HG03442 (cell line): Measurements from ENCODE around the gene HOXD3.

Experiments
- ATAC-seq: cut with Tn5 transposase; IDR thresholded peaks from one replicate; pipeline ENCODE4 v1.9.1; 2021; ENCODE audit warnings: mild to moderate bottlenecking, moderate library complexity; ENCODE audit not compliant: unreplicated experiment

The HOXD3 gene

DNA sequence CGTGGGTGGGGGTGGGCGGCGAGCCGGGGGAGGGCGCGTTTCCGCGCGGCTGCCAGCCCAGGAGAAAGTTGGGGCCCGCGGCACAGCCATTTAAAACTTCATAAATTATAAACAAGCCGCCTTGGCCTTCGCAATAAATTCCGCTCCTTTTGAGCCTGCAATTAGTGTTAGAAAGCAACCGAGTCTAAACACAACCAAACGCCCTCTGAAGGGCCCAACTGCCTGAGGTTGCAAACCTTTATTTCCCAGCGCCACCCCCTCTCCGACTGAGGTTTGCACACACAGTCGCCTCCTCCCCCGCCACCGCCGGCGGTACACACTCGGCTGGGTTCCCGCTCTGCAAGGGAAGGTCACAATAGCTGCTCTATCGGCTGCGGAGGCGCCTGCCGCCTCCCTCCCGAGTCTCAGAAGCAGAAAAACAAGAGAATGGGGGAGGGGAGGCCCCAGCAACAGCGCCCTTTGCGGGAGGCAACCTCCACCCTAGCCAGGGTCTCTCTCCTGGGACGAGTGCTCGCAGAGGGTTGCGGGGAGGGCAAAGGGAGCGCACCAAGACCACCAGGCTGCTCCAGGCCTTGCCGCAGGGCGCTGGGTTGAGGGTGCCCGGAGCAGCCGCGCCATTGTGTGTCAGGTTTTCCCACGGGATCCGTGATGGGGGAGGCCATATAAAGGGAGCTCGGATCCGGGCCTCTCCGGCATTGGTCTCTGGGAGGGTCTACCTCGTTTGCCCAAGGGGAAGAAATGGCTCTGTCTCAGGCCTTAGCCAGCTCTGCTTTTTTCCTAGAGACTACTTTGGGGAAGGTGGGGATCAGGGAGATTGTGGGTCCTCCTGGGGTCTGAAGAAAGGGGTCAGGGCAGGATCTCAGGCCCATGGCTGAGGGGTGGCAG, 18.0 kb downstream of the HOXD3 start:
- ATAC-seq = no peak

DNA sequence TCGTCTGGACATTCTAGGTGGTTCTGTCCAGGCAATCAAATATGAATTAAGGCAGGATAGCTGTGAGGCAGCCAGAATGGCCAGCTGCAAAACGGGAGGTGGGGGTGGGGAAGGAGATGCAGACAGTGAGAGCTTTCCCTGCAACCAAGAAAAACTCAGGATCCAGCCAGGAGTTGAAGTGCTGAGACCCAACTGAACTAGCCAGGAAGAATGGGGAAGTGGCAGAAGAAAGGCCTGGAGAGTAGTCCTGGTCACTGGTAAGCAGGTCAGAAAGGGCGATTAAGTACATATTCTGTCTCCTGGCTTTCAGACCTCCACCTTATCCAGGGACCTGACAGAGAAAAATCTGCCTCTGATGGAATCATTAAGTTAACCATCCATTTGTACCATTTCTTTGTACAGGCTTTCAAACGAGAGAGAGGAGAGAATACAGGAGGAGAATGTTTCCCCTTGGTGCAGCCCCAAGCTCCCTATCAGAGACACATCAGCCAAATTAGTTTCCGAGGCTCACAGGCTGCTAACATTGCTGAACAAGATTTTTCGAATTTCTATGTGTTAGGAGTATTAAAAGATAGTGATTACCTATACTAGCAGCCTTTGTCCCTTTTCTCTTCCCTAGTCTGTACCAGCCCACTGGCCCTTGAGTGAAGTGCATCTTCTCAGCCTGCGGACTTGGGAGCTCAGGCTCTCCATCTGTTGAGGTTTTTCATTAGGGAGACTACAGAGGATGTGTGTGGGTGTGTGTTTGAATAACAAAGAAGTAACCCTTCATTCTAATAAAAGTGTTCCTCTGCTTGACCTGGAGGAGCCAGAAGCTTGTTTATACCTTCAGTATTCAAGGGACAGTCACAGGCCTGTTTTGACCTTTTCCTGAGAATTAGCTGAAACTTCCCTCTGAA, 18.9 kb downstream of the HOXD3 start:
- ATAC-seq = no peak

- no peak for ATAC-seq
These were observed 20.5 kb downstream of the HOXD3 start for GRCh38 chr2:176177580-176178037.

GRCh38 chr2:176178038-176178756, 21.1 kb downstream of the HOXD3 start:
- no peak for ATAC-seq

DNA sequence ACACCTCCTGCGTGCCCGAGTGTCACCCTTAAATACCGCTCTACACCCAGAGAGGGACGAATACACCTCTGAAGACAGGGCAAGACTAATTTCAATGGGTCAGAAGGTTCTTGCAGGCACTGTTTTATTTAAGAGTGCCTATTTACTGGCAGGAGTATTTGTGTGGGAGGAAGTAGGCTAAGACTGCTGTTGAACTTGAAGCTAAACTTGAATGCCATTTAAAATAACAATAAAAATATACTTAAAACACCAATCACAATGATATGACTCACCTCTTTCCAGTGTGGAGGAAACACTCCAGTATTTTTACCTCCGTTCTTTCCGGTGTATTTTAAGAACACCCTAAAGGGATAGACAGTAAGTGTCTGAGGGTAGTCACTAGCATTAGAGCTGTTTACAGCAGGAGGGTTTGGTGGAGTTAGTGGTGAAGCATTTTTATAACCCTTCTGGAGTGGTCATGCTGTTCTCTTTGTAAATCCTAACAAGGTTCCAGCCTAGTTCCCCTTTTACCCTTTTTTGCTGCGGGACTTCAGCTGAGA, 21.7 kb downstream of the HOXD3 start:
- ATAC-seq = no peak

- ATAC-seq = no peak
These were observed 24.4 kb downstream of the HOXD3 start for GRCh38 chr2:176181551-176181950.

GRCh38 chr2:176182671-176183070, 25.6 kb downstream of the HOXD3 start:
- ATAC-seq = no peak

GRCh38 chr2:176184749-176185148, 27.6 kb downstream of the HOXD3 start:
- no peak for ATAC-seq

DNA sequence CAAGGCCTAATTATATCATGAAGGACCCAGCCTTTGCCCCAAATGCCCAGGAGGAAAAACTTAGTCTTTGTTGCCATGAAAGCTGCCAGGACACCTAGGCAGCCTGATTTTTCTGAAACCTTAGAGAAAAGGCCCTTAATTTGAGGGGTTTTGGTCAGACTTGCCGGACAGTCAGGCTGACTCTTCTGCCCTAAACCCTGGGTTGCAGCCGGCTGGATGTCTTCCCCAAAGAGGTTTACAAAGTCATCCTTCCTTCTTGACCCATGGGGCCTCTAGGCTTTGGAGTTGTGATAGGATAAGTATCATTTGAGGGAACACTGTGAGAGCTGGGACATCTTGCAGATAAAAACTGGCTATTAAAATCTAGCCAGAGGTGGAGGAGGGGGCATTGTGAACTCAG, 28.9 kb downstream of the HOXD3 start:
- ATAC-seq = no peak

GRCh38 chr2:176187200-176187898, 30.2 kb downstream of the HOXD3 start:
- ATAC-seq = no peak

GRCh38 chr2:176187899-176188773, 31.0 kb downstream of the HOXD3 start, which contains the start of gene HOXD1:
Gene HOXD1 (plus strand): TSS chr2:176188668. CDS start chr2:176188802, 134 bp downstream.
- no peak for ATAC-seq

DNA sequence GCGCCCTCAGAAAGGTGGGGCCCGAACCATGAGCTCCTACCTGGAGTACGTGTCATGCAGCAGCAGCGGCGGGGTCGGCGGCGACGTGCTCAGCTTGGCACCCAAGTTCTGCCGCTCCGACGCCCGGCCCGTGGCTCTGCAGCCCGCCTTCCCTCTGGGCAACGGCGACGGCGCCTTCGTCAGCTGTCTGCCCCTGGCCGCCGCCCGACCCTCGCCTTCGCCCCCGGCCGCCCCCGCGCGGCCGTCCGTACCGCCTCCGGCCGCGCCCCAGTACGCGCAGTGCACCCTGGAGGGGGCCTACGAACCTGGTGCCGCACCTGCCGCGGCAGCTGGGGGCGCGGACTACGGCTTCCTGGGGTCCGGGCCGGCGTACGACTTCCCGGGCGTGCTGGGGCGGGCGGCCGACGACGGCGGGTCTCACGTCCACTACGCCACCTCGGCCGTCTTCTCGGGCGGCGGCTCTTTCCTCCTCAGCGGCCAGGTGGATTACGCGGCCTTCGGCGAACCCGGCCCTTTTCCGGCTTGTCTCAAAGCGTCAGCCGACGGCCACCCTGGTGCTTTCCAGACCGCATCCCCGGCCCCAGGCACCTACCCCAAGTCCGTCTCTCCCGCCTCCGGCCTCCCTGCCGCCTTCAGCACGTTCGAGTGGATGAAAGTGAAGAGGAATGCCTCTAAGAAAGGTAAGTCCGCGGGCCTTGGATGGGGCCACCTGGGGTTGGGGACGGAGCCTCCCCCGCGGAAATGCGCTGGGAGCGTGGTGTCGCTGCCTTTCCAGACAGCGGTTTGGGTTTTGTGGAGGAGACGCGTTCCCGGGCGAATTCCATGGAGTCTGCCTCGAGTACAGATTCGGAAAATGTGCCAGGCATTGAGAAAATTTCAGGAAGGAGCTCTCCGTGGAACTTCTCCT, 31.9 kb downstream of the HOXD3 start:
- no peak for ATAC-seq

DNA sequence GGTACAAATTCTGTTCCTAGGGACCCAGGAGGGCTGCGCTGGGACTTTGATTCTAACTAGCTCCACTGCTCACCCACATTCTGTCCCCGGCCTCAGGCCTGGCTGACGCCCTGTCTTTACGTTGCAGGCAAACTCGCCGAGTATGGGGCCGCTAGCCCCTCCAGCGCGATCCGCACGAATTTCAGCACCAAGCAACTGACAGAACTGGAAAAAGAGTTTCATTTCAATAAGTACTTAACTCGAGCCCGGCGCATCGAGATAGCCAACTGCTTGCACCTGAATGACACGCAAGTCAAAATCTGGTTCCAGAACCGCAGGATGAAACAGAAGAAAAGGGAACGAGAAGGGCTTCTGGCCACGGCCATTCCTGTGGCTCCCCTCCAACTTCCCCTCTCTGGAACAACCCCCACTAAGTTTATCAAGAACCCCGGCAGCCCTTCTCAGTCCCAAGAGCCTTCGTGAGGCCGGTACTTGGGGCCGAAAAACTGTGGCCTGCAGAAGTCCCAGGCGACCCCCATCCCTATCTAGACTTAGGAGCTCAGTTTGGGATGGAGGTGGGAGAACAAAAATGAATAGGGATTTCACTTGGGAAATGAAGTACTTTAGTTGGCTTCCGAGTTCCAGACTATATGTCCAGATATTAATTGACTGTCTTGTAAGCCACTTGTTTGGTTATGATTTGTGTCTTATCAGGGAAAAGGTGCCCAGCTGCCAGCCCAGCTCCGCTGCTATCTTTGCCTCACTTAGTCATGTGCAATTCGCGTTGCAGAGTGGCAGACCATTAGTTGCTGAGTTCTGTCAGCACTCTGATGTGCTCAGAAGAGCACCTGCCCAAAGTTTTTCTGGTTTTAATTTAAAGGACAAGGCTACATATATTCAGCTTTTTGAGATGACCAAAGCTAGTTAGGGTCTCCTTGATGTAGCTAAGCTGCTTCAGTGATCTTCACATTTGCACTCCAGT, 32.9 kb downstream of the HOXD3 start:
- ATAC-seq = no peak

GRCh38 chr2:176192351-176192750, 35.2 kb downstream of the HOXD3 start:
- no peak for ATAC-seq

- ATAC-seq = no peak
These were observed 35.9 kb downstream of the HOXD3 start for GRCh38 chr2:176193048-176193447.

DNA sequence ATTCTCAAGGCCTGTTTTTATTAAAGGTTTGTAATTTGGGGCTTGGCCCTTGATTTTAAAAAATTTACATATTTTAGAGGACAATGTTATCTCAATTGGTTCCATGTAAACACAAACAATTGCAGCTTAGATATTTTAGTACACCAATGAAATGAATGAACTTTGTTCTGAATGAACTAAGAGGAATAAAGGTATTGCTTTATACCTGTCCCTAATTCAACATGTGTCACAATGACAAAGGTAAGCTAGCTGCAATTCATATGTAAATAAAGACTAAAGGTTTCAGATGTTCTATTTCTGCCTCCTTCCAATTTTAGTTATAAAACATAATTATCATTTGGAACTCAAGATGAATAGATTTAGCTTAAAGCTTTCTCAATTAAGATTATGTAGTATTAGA, 42.8 kb downstream of the HOXD3 start:
- no peak for ATAC-seq

GRCh38 chr2:176200971-176201370, 43.9 kb downstream of the HOXD3 start:
- ATAC-seq = no peak
